Stimulated activated CD4-positive, alpha-beta T cell treated with anti-CD3 and anti-CD28 coated beads, Interleukin-4, amount 100 ng/mL, for 1 hour (primary cell): Measurements from ENCODE around the gene GNL3.
"Not testable (repeated sequence)": the region's sequence is repeated elsewhere in the genome, so short reads cannot be mapped to it uniquely, and the experiment has no call there.

Experiments
- DNase-seq: peaks from one replicate; pipeline ENCODE4 v3.0.0-alpha.2; 2020

GNL3 gene

GRCh38 chr3:52722491-52722890, 36.7 kb downstream of the GNL3 start:
- DNase-seq, result no peak

- no peak for DNase-seq
Measured at GRCh38 chr3:52723935-52724334, 38.1 kb downstream of the GNL3 start.

- no peak for DNase-seq
Measured at GRCh38 chr3:52724511-52724910, 38.7 kb downstream of the GNL3 start.

GRCh38 chr3:52728753-52729152, 42.9 kb downstream of the GNL3 start:
- not testable (repeated sequence) for DNase-seq

- DNase-seq, result no peak
Measured at GRCh38 chr3:52730681-52731080, 44.8 kb downstream of the GNL3 start.

DNA sequence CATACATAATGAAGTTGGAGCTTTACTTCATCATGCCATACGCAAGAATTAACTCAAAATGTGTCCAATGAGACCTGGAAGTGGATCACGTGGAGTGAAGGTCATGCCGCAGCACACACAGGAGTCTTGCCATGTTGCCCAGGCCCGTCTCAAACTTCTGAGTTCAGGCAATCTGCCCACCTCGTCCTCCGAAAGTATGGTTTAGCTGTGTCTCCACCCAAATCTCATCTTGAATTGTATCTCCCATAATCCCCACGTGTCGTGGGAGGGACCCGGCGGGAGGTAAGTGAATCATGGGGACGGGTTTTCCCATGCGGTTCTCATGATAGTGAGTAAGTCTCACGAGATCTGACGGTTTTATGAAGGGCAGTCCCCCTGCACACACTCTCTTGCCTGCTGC, 45.8 kb downstream of the GNL3 start:
- no peak for DNase-seq

- DNase-seq, result no peak
Measured at GRCh38 chr3:52733256-52733891, 47.5 kb downstream of the GNL3 start.

DNA sequence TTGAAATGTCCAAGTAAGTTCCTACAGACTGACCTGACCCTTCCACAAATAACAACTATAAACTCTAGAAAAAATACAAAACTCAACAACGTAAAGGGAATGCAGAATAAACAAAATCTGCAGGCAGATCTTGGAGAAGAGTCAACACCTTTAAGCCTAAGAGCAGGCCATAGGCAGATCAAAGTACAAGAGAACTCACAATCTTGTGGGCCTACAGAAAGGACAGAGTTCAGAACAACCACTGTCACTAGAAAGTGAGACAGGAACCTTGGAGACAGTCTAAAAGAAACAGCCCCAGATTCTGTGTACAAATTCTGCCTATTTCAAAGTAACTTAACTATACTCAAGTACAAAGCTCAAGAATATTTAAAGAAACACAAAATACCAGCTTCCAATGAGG, 53.9 kb downstream of the GNL3 start:
- no peak for DNase-seq

DNA sequence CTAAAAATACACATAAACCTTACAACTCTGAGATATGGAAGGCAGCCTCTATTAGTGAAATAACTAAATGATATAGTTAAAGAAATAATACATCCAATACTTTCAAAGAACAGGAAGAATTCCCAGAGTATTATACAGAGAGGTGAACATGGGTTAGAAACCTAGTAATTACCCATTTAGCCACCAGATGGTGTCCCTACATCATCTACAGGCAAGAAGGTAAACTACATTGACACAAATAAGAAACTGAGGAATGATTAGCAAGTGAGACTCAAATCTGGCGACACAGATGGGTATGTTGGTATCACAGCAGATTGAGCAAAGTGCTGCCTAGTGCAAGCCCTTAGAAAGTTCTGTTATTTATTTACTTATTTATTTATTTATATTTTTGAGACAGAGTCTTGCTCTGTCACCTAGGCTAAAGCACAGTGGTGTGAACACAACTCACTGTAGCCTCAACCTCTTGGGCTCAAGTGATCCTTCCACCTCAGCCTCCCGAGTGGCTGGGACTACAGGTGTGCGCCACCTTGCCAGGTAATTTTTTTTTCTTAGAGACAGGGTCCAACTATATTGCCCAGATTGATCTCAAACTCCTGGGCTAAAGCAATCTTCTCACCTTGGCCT, 56.7 kb downstream of the GNL3 start:
- DNase-seq, result no peak

GRCh38 chr3:52743152-52743551, 57.3 kb downstream of the GNL3 start:
- DNase-seq, result no peak

DNA sequence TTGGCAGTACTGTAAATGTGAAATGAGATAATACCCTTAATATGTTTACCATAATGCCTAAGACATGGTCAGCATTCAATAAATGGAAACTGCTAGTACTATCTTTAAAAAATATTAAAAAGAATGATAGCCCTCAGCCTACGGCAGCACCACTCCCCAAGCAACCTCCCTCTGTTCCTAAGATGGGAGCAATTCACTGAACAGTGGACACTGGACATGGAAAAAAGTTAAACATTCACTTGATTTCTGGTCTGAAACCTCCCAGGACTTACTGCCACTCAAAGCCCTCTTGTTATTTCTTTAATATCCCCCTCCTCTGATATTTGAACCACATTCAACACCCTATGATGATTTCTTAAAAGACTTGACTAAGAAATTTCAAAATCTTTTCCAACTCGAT, 57.9 kb downstream of the GNL3 start:
- DNase-seq, result no peak
